CD4-positive, alpha-beta T cell treated with Interleukin-4 for 1 hour (primary cell): ENCODE measurements around the gene ERAP2.
"Not testable (repeated sequence)": the region's sequence is repeated elsewhere in the genome, so short reads cannot be mapped to it uniquely, and the experiment has no call there.

Experiments
- DNase-seq, 2 donors: peaks; one replicate each; pipeline ENCODE4 v3.0.0-alpha.2; 2020 to 2022

Gene ERAP2

DNA sequence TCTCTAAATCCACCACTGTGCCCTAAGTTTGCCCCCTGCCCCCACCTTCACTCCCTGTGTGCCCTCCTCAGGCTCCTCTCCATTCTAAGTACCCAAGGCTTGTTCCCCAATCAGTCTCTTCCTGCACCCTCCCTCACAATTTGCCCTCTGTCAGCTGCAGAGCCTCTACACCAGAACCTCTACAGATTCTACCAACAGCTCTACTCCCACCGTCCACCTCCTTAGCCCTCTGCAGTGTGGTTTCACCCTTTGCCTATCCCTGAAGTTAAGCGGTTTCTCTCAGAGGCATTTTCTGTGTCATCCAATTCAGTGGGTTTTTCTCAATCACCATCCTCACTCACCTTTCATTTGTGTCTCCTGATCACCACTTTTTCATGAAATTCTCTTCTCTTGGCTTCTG is 13.2 kb upstream of the ERAP2 start:
- DNase-seq, result no peak

DNA sequence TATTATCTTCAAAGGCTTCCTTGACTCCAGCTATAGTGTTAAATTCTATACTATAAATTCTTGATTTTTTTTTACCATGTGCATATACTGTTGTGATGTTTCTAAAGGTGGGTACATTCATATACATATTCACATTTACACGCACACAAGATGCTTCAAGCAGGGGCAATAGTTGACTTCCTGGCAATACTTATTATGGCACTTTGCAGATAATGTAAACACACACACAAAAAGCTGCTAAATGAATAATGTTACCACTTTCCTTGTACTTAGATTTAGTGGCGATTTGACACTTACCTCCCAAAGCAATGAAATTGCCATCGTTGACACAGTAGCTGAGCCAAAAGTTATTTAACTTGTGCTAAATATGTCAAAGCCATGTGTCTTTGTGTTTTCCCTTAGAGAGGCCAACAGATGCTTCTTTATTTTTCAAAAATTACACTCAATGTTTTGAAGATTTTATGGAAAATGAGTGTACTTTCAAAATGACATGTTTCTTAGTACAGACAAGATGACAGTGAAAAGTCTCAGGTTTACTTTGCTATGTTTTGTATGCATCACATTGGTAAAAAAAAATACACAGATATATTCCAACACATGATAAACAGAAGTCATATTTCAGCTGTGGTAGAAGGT is 12.2 kb upstream of the ERAP2 start:
- no peak for DNase-seq

DNA sequence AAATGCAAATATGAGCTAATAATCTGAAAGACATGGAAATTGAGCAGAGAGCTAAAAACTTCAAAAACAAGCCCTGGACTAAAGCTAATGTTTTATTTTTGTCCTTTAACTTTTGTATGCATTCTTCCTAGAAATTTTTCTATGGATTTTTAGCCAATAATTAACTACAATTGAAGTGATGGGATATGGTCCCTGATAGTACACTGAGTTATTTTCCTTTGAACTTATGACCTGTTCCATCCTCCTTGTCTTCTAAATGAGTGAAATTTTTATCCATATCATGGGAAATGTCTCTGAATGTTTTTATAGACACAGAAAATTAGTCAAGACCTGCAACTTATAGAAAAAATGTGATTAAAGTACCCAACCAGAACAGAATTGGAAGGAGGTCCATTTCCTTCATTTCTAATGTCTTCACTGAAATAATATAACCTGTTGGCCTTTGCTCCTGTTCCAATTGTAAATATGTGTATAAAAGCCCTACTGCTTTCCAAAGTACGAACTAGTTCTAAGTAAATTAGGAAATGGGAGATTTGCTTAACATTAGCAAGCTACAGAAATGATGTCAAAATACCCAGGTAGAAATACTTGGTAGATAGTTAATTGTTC is 11.3 kb upstream of the ERAP2 start:
- no peak for DNase-seq

DNA sequence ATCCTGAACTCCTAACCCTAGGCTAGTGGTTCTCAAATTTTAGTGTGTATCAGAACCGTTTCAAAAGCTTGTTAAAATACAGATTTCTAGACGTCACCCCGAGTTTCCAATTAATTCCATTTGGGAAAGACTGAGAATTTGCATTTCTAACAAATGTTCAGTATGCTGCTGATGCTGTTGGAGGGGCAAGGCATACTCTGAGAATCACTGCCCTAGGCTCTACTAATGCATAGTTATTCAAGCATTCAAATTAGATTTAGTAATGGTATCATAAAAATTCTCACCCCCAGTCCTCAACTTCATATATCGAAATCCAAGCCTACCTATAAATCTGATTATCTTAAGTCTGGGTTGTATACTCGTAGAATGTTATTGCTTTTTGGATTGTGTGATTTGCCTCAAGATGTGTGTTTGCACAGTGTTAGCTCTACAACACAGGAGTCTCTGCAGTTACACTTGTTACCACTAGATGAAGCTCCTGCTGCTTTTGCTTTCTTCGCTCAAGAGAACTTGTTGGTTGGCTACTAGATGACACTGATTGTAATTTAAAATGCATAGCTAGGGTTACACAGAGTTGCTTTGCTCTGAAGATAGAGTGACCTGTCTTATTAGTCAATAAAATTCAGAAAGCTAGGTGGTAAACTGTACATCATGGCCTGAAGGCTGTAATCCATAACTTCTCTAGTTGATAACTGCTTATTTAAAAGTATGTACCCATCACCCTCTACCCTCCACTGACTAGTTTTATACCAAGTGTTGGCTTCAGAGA is 7.5 kb upstream of the ERAP2 start:
- DNase-seq, result peak; percentile 55 to 77

DNA sequence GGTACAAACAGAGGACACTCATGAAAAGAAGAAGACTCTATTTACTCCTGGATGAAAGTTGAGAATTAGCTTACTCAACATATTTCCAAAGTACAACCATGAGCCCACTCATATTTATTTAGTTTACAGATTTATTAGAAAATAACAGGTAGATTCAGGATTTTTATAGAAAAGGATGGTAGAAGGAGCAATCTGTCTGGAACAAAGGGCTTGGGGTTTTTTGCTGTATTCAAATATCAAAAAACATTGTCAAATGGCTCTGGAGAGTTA is 7.0 kb upstream of the ERAP2 start:
- DNase-seq, result no peak

DNA sequence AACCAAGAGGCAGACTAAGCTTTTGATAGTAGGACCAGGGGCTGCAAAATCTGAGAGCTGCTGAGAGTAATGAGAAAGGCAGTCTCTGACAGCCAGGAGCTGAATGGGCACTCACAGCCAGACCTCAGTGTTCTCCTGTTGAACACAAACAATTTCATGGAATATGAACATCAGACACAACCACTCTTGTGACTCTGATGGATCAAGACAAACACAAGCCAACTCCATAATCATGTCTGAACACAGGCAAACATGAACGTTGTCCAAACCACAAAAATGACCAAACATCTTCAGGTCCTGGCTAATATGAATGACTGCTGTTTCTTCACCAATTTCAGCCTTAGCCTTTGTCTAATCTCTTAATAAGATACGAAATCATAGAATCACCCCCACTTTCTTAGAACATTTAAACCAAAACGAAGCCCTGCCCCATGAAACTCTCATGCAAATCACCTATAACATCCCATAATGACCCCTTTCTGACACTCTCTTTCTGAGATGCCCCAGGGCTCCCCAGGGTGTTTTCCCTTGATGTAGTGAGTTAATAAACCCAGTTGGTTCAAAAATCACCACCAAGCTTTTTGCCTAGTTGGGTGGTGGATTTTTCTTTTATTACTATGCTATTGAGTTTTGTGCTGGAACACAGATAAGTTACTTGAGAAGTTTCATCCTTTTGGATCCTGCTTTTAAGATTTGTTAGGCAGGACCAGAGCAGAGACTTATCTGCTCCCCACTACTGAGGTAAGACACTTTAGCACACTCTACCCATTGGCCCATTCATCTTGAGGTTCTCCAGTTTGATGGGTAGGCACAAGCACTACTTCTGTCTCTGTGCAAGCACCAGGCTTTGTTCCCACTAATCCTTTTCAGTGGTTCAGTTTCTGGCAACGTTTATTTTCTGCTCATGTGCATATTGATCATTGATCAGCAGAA is 5.9 kb upstream of the ERAP2 start:
- DNase-seq, result peak in 1 of 2 donors; percentile 32

DNA sequence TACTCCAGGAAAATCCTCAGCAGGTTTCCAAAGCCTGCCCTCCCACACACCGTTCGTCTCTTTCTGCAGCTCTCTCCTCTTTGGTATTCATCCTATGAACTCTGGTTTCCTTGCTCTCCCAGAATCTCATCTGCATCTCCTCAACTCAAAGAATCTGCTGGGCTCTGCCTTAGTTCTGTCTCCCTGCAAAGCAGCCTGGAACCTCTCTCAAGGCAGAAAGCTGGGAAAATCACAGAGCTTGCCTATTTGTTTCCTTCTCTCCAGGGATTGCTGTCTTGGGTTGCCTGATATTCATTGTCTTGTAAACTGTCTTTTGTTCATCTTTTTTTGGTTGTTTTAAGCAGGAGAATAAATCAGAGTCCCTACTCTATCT is 5.3 kb upstream of the ERAP2 start:
- no peak for DNase-seq

DNA sequence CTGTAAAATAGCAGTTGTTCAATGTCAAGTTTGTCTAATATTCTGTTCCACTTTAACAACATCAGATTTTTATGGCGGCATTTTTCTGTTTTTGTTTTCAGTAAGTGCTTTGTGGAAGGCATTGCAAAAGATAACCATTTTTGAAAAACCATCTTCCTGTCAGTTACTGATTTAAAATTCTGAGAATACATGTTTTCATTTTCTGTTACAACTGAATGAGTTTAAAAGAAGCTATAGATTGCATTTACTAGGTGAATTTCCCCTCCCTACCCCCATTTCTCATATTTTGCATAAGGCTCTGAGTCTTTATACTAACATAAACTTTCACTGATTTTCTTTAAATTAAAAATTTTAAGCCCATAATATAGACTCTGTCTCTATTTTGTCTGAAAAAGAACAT is 4.6 kb upstream of the ERAP2 start:
- DNase-seq, result no peak

DNA sequence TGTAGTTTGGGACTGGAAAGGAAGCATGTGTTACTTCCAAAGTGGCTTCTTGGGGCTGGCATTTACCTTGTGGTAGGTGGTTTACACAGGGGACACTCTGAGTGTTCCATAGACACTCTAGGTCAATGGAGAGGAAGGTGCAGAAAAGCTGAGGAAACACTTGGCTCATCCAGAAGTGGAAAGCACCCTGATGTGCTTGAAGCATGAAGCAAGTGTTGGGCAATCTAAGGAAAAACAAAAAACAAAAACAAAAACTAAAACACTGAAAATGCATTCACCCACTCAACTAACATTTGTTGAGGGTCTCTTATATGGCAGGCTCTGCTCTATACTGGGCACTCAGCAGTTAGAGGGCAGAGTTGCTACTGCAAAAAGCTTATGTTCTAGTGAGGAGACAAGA is 2.9 kb upstream of the ERAP2 start:
- no peak for DNase-seq

DNA sequence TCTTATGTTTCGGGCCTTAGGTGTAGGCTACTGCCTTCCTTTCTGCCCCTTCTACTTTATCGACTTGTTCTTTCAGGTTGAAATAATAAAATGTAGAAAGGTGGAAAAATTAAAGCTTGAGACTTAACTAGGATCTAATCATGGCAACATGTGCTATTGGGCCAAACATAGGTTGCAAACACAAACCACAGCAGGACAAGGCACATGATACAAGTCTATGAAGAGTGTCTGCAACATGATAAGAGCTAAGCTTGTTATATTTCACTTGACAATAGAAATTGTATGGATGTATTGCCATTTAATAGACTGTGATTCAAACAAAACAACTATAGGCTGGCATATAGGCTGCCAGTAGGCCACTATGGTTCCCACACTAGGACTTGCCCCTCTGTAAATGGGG is 1.7 kb upstream of the ERAP2 start:
- no peak for DNase-seq

DNA sequence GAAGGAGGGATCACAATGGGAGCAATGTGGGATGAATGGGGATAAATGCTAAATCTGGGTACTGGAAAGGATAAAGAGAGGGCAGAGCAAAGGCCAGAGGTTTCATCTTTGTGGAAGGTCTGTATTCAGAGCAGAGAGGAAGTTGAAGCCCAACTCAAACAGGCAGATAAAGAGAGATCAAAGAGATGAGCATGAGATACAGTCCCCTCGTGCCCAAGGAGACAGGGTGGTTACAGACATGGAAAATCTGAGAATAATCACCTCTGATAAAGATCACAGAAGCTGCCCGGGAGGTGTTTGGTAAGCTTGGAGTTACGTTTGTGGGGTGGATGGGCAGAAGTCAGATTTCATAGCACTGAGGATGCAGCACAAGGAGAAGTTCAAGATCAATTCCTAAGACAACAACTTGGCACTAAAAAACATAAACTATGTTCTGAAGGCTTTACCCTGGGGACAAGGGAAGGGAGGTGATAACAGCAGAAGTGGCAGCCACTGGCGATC is 459 bp upstream of the ERAP2 start:
- DNase-seq, result peak in 1 of 2 donors; percentile 50

DNA sequence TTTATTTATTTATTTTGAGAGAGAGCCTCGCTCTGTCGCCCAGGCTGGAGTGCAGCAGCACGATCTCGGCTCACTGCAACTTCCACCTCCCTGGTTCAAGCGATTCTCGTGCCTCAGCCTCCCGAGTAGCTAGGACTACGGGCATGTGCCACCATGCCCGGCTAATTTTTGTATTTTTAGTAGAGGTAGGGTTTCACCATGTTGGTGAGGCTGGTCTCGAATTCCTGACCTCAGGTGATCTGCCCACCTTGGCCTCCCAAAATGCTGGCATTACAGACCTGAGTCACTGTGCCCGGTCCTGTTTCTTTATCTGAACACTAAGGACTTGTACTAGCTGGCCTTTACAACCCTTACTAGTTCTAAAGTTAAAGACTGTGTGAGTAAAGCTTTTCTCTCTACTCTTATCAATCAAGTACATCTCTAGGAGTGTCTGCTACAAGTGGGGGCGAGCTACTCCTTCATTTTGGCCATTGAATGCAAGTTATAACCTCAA is 723 bp downstream of the ERAP2 start:
- not testable (repeated sequence) for DNase-seq

DNA sequence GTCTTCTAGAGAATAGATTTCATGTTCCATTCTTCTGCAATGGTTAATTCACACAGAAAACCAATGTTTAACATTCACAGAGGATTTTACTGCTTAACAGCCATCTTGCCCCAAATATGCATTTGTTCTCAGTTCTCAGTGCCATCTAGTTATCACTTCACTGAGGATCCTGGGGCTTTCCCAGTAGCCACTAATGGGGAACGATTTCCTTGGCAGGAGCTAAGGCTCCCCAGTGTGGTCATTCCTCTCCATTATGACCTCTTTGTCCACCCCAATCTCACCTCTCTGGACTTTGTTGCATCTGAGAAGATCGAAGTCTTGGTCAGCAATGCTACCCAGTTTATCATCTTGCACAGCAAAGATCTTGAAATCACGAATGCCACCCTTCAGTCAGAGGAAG is 3.4 kb downstream of the ERAP2 start:
- no peak for DNase-seq

DNA sequence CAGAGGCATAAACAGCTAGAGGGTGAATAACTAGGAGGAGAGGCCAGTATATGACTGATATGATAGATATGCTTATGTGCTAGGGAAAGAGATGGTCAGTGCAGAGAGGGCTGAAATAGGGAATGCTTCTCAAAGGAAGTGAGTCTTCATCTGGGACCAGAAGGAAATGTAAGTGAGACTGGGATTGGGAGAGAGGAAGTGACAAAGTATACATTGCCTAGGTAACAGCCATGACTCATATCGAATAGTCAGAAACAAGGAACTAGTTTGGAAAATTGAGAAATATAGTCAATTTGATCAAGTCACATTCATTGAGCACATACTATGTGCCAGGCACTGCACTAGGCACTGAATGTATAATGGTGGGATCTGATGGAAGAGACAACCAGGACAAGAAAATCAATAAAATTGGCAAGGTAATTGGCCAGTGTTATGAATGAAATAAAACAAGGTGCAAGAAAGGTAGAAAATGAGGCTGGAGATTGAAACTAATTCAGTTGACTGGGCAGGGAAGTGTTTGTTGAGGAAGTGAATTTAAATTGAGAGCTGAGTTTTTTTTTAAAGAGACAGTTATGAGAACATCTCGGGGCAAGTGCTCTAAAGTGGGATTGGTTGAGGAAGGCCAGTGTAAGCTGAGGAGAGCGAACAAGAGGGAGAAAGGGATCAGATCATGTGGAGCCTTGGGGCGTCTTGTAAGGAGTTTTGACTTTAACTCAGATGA is 4.3 kb downstream of the ERAP2 start:
- no peak for DNase-seq

DNA sequence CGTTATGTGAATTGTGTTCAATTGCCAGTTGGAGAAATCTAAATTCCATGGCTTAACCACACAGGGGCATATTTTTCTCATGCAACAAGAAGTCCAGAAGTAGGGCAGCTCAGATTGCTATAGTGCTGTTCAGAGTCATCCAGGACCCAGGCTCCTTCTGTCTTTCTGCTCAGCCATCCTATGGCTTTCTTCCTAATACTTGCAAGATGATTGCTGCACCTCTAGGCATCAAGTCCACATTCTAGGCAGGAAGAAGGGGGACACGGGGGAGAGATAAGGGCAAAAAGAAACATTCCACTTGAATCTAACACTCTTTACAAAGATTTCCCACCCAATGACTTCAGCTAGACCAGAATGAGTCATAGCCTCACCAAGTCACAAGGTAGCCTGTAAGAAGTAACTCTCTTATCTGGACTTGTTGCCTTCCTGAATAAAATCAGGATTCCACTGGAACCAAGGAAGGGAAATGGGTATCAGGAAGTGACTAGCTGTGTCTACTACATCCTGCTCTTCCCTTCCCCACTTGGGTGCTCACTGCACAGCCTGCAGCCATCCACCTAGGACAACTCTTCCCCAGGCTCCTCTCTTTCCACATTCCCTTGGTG is 5.3 kb downstream of the ERAP2 start:
- no peak for DNase-seq

DNA sequence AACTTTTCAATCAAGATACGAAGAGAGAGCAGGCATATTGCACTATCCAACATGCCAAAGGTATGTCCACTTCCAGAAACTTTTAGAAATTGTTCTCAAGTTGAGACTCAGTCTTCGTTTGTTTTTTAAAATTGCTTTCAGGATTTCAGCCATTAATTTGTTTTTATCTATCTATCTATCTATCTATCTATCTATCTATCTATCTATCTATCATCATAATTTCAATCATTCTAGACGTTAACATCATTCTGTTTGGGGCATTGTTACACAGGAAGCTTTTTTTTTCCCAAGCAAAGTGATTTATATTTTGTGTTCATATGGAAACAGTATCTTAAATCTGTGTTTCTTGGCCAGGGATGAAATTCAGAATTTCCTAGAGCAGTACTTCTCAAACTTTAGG is 7.6 kb downstream of the ERAP2 start:
- no peak for DNase-seq

DNA sequence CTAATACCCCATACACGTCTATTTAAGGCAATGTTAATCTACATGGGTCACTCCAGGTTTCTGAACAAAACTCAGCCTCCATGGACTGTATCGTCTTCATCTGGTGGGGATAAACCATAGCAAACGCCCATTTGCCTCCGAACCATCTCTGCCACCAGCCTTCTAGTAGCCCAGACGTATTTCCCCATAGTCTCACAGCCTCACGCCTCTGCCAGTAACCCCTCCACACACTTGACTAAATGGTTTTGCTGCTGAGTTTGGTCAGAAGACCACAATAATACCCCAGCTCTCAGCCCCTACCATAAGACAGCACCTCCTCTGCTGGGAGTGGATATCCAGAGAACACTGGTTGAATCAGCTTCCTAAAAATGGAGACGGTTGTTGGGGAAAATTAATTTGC is 8.7 kb downstream of the ERAP2 start:
- no peak for DNase-seq

DNA sequence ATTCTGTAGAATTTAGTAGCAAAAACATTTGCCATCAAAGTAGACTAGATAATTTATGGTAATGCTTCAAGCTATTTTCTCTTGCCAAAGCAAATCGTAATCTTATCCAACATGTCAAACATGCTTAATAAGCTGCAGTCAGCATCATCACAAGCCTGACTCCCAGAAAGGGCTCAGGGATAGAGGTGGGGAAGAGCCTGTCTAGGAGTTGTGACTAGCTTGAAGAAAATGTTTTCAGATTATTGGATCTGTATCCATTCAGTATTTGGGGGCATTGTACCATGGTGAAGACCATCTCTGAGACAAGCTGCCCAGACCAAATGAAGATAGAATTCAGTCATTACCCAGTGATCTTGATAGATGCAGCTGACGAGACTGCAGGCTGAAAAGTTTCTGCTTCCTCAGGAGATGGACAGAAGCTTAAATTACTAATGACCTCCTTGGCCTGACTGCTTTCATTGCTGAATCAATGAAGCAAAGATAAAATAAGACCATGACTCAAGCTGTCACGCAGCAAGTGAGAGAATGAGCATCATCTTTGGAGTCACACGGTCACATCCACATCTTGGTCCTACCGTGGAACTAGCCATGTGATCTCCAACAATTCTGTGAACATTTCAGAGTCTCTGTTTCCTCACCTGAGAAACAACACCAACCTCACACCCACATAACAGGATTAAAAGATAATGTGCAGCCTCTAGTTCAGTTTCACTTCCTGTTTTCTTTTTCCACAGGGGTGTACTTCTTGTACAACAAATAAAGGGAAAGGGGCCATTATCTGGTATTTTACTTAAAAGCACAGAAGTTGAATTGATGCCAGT is 9.4 kb downstream of the ERAP2 start:
- DNase-seq, result peak; percentile 65 to 80

DNA sequence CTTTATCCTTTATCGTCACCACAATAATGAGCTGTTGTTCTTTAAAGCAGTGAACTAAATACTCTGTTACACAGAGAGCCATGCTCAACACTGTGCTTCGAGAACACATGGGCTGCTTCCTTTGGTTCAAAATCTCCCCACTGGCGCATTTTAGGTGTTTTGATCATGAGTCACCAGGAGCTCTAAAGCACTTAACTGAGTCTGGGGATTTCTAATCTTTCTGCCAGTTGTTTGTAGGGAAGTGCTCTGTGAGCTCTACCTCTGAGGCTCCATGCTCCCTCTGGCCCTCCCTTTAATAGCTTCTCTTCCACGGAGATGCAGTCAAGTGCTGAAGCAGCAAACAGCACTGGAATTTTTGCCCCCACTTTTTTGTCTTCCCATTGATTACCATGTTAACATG is 17.0 kb downstream of the ERAP2 start:
- no peak for DNase-seq

DNA sequence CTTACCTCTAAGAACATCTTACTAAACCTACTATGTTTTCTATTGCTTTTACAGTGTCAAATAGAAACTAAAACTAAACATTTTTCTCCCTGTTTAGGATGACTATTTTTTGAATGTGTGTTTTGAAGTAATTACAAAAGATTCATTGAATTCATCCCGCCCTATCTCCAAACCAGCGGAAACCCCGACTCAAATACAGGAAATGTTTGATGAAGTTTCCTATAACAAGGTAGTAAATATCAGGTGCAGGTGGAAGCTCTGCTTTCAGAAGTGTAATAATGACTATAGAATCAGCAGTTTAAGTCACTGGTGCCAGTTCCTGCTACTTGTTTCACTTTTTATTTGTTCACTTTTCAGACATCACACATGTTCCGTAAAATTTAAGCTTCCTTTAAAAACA is 20.0 kb downstream of the ERAP2 start:
- peak; percentile 40 to 72 for DNase-seq

DNA sequence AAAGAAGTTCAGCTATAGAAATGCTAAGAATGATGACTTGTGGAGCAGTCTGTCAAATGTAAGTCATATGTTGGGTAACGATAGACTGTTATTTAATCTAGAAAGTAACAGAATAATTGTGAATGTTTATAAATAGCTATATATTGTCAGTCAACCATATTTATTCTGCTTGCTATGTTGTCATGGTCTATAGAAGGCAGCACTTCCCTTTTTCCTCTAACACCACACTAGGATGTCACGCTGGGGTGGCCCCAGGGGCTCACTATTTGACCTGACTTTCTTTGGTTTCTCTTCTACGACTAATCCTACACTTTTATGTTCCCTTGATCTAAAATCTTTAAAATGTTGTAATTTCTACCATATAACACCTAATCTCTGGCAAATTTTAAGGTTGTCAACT is 20.5 kb downstream of the ERAP2 start:
- DNase-seq, result peak in 1 of 2 donors; percentile 72
